ENCODE measurements around the gene CYTH1. TPM values are rescaled to one million over a fixed set of nuclear protein-coding genes. Genes with fewer than 3 reads are reported as not detected.

The CYTH1 gene
- polyA plus RNA-seq, 4 donors, result 19.8 to 30.6 (median 25.9) TPM

GRCh38 chr17:78805301-78805700, 23.2 kb upstream of the CYTH1 start:
- DNase-seq (ENCODE audit: low read depth in 4 of 4, low spot score in 2 of 4), result no peak

GRCh38 chr17:78804777-78805176, 22.7 kb upstream of the CYTH1 start:
- DNase-seq (ENCODE audit: low read depth in 4 of 4, low spot score in 2 of 4), result no peak

GRCh38 chr17:78803186-78803845, 21.2 kb upstream of the CYTH1 start:
- DNase-seq (ENCODE audit: low read depth in 4 of 4, low spot score in 2 of 4), result no peak

GRCh38 chr17:78802459-78802858, 20.4 kb upstream of the CYTH1 start:
- no peak for DNase-seq (ENCODE audit: low read depth in 4 of 4, low spot score in 2 of 4)

- DNase-seq (ENCODE audit: low read depth in 4 of 4, low spot score in 2 of 4), result no peak
These were observed 19.9 kb upstream of the CYTH1 start for GRCh38 chr17:78802008-78802407.

GRCh38 chr17:78800132-78800931, 18.3 kb upstream of the CYTH1 start:
- DNase-seq (ENCODE audit: low read depth in 4 of 4, low spot score in 2 of 4), result no peak

GRCh38 chr17:78798695-78799559, 16.9 kb upstream of the CYTH1 start:
- DNase-seq (ENCODE audit: low read depth in 4 of 4, low spot score in 2 of 4), result no peak

GRCh38 chr17:78797691-78798585, 15.9 kb upstream of the CYTH1 start:
- no peak for DNase-seq (ENCODE audit: low read depth in 4 of 4, low spot score in 2 of 4)

GRCh38 chr17:78797213-78797612, 15.1 kb upstream of the CYTH1 start:
- no peak for DNase-seq (ENCODE audit: low read depth in 4 of 4, low spot score in 2 of 4)

- DNase-seq (ENCODE audit: low read depth in 4 of 4, low spot score in 2 of 4), result no peak
These were observed 14.4 kb upstream of the CYTH1 start for GRCh38 chr17:78796517-78796900.

- DNase-seq (ENCODE audit: low read depth in 4 of 4, low spot score in 2 of 4), result no peak
These were observed 13.9 kb upstream of the CYTH1 start for GRCh38 chr17:78795861-78796516.

- no peak for DNase-seq (ENCODE audit: low read depth in 4 of 4, low spot score in 2 of 4)
These were observed 13.0 kb upstream of the CYTH1 start for GRCh38 chr17:78794864-78795640.

- no peak for DNase-seq (ENCODE audit: low read depth in 4 of 4, low spot score in 2 of 4)
These were observed 12.3 kb upstream of the CYTH1 start for GRCh38 chr17:78794399-78794798.

GRCh38 chr17:78793968-78794367, 11.9 kb upstream of the CYTH1 start:
- DNase-seq (ENCODE audit: low read depth in 4 of 4, low spot score in 2 of 4), result no peak

GRCh38 chr17:78793415-78793814, 11.3 kb upstream of the CYTH1 start:
- no peak for DNase-seq (ENCODE audit: low read depth in 4 of 4, low spot score in 2 of 4)

GRCh38 chr17:78791840-78792709, 10.0 kb upstream of the CYTH1 start:
- no peak for DNase-seq (ENCODE audit: low read depth in 4 of 4, low spot score in 2 of 4)

GRCh38 chr17:78790552-78790951, 8.5 kb upstream of the CYTH1 start:
- DNase-seq (ENCODE audit: low read depth in 4 of 4, low spot score in 2 of 4), result no peak

- DNase-seq (ENCODE audit: low read depth in 4 of 4, low spot score in 2 of 4), result peak in 1 of 4 donors; percentile 16
These were observed 7.6 kb upstream of the CYTH1 start for GRCh38 chr17:78789663-78790181.
